Measurements from ENCODE around the gene ACOT9.

- TF ChIP-seq CTCF (conservative IDR thresholded peaks at IDR 0.05; ENCODE audit: low read depth, low read length) (no peak), EZH2 (IDR thresholded peaks at IDR 0.05; ENCODE audit: borderline replicate concordance, low read depth, low read length, poor library complexity, severe bottlenecking) (no peak)
Measured at GRCh38 chrX:23745786-23746185, 2.7 kb upstream of the ACOT9 start.
